ENCODE measurements around the gene TBC1D4.
A peak's percentile ranks its signal among the peaks of the same experiment; 100 is the strongest.

Gene TBC1D4

DNA sequence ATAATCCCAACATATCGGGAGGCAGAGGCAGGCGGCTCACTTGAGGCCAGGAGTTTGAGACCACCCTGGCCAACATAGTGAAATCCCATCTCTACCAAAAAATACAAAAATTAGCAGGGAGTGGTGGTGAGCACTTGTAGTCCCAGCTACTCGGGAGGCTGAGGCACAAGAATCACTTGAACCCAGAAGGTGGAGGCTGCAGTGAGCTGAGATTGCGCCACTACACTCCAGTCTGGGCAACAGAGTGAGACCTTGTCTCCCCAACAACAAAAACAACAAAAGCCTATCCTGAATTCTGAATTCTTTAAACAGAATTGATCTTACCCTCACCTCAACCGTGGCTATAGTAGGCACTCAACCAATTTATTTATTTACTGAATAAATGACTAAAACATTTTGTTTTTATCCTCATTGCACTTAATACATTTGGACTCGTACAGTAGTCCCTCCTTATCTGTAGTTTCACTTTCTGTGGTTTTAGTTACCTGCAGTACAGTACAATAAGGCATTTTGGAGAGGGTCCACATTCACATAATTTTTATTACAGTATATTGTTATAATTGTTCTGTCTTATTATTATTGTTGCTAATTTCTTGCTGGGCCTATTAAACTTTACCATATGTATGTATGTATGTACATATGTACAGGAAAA, 98.8 kb downstream of the TBC1D4 start:
- no peak for FAIRE-seq

DNA sequence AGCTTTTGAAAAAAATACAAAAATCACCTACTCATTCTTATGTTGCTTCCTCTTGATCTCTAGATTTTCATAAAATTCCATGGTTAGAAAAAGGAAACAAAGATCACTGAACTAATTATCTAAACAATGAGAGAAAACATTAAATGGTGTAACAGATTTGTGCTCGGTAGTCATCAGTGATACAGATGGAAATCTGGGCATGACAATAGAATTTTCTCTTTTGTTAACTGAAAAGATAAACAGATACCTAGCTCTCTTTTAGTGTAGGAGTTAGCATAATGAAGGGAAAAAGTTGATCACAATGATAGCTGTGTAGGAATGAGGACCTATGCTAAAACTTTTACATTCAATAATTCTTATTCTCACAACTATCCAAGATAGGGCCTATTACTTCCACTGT, 103.7 kb downstream of the TBC1D4 start:
- no peak for FAIRE-seq

DNA sequence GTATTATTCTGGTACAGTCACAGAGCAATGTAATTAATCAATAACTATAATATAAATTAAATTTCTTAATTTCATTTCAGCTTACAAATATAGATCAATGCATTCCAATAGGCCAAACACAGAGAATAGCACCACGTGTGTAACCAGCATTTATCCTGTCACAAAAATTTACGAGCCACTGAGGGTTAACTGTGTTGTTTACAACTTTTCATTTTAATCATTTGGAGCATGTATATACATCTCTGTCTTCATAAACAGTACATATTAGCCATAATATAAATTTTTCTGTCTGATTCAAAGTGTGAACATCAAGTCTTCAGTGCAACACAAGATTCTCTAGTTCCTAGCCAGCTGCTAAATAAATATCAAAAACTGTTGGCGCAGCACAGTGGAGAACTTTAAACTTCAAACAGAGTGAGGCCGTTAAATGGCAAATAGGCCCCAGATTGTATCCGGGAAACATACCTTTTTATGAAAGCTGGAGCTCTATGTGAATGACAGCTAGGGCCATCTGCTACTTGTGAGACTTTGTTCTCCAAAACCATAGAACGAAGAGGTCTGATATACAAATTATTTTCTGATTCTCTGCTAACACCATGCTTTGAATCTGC, 105.1 kb downstream of the TBC1D4 start:
- peak; percentile 84 for FAIRE-seq

DNA sequence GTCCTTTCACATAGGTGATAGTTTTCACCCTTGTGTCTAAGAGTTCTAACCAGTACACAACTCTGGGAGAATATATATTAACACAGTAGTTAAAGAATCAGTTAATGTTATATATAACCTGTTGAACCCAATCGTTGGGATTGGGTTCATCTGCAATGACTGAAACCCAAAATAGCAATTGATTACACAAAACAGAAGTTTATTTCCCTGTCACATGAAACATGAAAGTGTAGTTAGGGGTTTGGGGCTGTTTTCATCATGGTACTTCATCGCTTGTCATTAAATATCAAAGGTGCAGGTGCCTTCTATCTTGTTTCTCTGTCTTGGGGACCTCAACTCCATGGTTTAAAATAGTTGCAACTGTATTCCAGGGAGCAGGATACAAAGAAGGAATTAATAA, 106.6 kb downstream of the TBC1D4 start:
- no peak for FAIRE-seq

DNA sequence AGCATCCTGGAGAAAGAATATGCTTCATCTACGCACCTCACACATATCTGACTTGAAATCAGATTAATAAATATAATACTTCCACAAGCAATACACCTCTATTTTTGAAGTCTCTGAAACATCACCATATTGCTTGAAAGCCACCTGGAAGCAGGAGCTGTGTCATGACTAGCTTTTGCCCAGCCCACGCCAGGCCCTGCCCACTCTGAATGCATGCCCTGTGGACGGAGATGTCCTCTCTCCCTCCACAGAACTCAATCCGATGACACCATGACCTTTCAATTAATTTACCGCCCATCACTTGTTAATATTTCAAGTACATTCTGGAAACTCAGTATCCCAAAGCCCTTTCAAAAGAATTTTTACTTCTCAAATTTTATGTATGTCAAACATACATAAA, 108.0 kb downstream of the TBC1D4 start:
- FAIRE-seq = no peak

DNA sequence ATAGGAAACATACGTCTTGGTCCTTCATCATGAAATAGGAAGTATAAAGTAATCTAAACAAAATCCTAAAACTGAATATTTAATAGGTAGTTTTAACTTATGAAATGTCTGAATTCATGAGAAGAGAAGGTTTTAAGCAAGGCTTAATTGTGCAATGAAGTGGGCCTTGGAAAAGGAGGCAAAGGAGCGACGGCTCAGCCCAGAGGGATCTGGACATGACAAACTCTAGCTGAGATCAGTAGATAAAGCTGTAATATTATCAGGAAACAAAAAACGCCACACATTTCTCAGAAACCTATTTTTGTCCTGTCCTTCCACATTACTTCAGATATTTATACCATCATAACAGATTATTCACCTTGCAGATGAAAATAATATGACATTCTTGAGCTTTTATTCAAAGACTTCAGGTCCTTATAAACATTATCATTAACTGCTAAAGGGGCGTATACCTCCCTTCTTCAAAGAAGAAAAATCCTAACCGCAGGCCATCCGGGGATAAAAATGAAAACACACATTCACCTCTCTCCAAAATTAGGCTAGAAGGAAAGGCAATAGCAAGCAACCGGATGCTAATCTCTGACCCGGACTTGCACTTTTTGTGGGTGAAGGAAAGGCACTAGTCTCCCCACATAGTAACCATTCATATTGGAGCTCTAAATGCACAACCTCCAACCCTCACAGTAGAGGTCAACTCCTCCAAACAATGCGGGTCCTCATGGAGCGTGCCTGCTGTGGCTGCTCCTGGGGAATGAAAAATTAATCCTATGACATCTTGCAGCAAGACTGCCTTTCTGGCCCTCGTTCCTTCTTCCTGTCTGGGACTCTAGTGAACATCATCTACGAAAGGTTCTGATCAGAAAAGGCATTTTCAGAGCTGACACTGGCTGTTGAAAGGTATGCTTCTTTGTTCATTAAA, 108.8 kb downstream of the TBC1D4 start:
- no peak for FAIRE-seq

DNA sequence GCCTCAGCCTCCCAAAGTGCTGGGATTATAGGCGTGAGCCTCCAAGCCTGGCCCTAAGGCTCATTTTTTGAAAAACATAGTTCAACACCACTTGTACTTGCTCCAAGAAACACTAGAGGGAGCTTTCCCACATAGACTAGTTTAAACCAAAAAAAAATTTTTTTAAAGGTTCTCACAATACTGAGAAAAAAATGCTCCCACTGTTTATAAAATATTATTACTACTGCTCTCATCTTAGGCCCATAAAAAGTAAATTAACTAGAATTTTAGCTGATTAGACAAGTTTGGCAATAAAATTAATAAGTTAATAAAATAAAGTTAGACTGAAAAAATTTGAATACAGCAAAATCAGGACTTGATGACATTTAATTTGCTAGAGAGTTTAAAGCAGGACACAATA, 109.5 kb downstream of the TBC1D4 start:
- peak; percentile 91 for FAIRE-seq

DNA sequence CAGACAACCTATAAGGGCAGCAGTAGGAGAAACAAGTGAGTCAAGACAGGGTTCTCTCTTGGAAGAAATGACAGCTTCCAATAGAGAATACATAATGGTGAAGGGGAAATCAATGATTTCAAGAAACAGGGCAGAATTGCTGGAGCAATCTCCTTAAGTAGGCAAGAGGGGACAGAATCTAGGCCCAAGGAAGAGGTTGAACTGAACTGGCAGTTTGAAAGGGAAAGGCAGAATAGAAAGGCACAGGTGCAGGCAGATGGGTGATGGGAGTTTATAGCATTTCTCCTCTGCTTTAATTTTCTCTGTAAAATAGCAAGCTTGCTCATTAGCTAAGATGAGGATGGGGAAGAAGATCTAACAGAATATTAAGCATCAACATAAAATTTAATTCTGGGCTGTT, 110.8 kb downstream of the TBC1D4 start:
- no peak for FAIRE-seq

DNA sequence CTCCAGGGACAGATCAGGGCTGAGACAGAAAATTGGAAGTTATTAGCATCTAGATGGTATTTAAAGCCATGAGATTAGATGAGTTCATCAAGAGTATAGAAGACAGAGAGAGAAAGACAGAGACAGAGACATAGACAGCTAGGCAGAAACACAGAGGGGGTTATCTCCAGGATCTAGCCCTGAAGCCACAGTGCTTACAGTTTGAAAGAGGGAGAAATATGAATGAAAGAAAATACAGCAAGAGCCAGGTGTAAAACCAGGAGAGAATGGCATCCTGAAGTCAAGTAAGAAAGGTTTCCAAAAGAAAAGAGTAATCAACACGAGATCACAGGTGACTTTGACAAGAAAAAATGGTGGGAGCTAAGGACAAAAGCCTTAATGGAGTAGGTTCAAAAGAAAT, 111.2 kb downstream of the TBC1D4 start:
- no peak for FAIRE-seq

DNA sequence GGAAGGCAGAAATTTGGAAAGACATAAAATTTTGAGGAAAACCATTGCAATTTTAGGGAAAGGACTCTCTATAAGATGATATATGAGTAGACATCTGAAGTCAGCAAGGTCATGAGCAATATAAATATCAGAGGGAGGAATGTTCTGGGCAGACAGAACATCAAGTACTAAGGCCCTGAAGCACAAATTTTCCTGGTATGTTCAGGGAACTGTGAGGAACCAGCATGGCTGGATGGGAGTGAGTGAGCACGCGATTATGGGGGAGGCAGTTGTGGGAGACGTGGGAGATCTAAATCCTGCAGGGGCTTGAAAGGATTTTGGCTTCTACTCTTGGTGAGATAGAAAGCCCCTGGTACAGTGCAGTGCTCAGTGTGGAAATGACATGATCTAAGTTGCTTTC, 112.0 kb downstream of the TBC1D4 start:
- no peak for FAIRE-seq

DNA sequence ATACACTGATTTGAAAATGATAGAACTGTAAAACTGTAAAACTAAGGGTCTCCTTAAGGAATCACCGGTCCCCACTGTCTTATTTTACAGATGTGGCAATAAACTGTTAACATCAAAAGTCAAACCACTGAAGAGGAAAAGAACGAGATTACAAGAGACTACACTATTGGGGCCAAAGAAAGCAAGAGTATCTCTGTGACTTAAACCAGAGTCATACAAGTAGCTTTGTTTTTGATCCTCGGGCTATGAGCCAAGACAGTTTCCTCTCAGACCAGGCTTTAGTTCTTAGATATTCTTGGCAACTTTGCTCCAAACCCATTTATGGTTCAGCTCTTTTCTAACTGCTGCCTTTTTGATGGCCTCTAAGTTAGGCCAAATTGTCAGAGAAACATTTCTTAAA, 113.8 kb downstream of the TBC1D4 start:
- no peak for FAIRE-seq

DNA sequence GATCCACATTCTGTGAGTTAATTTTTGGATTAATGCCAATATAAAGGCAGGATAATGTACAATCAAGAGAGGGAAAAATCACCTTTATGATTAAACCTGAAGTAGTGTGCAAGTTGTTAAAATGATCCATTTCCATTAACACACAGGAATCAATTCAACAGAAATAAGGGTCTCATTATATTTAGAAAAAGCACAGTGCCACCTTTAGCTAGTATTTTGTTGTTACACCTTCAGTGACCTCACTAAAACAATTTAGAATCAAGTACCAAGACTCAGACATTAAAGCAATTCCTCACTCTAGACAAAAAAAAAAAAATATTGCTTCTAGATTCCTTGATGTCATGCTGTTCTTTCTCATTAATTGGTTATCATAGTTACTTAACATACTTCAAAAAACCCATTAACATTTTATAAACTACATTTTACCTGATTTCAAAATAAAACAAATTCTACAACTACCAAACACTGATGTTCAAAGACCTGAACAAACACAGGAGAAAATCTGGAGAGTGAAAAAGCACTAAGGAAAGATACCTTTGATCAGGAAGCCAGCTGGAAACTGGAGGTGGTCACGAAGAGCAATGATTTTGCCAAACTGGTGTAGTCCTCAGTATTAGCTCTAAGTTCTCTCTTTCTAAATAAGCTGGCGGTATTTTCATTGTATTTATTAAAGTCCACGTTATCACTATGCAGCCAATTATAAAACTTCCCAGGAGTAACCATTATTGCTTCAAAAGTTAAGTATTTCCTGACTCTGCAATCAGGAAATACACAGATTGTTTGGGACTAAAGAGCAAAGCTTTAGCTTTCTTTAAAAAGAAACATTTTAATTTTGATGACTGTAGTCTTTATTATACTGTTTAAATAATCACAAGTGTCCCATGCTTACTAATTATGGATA, 115.3 kb downstream of the TBC1D4 start:
- FAIRE-seq = no peak

DNA sequence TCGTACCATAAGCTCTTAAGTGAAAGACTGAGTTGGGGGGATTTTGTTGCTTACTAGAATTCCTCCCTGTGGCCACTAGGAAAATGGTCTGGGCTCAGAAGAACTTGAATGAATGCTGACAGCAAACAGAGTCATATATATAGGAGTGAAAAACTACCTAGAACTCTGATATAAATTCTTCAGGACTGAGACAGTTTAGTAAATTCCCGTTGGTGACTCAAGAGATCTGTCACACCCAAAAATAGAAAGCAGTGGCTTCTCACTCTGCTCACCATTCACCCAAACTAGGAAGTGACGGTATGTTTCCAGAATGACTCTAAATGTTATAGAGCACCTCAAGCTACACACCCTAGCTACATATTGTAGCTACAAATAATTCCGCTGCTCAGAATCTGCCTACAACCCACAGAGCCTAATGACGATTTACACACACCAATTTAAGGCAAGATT, 116.2 kb downstream of the TBC1D4 start:
- no peak for FAIRE-seq

DNA sequence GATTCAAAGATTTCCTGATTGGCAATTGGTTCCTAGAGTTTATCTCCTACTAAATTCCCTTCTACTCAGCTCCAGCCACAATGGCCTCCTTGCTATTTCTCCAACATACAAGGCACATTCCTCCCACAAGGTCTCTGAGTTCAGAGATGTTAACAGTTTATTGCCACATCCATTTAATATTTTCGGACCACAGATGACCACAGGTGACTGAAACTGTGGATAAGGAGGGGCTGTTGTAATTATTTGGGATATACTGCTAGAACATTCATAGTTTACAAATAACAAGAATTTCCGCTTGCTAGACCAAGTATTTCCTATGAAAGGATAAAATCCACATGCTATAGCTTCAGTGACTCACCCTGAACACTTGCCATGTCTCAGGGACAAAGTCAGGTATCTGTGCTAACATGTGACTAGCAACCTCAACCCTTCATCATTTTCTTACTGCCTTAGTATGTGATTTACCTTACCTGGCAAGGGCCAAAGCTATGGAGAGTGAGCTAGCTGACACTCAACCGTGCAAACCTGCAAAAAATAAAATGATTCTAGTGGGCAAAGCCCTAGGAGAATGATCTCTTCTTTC, 117.7 kb downstream of the TBC1D4 start:
- no peak for FAIRE-seq

DNA sequence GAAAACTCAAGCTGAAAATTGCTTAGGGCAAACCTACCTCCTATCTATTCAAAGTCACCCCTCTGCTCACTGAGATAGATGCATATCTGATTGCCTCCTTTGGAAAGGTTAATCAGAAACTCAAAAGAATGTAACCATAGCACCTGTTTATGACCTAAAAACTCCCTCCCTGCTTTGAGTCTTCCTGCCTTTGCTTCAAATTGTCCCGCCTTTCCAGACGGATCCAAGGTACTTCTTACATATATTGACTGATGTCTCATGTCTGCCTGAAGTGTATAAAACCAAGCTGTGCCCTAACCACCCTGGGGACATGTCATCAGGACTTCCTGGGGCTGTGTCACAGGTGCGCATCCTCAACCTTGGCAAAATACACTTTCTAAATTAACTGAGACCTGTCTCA, 118.6 kb downstream of the TBC1D4 start:
- no peak for FAIRE-seq

DNA sequence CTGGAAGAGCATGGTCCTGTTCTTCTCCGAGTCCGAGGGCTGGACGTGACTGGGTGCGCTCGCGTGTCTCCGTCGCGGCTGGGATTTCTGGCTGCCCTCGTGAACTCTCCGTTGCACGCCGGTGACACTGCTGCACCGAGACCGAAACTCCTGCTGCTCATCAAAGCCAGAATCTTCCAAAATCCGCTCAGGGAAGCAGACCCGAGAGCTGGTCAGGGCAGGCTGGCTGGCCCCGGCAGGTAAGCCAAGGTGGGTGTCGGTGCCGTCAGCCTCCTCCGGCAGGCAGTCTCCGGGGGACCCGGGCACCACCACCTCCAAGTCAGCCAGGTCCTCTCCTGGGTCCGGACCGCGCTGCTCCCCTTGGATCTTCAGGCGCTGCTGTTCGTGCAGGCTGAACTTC, 119.9 kb downstream of the TBC1D4 start:
- no peak for FAIRE-seq

DNA sequence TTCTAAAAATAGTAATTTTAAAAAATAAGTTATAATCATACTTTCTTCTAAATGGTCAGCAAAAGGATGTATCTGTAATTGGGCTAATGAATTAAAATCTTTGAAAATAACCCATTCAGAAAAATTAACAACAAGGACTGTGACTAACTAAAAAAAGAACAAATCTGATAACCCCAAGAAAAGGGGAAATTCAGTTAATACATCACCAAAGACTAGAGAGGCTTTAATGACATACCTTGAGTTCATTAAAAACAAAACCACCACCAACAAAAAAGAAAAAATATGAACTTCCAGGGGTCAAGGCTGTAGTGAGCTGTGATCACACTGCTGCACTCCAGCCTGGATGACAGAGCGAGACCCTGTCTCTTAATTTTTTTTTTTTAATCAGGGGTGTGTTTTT, 121.8 kb downstream of the TBC1D4 start:
- FAIRE-seq = no peak

DNA sequence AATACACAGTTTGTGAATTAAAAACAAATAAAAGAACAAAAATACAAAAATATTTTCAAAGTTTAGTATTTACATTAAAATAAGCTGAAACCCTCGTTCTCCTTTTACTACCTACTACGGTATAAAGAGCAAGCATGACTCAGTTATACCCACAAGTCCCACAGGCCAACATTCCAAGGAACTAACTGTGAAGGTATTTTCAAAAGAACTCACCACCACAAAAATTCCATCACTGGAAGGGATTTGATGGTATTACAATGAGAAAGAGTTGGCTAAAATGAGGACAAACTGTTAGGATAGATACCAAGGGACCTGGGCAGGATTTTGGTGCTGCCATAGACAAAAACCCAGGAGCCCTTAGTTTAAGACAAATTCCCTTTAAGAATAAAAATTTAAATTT, 122.7 kb downstream of the TBC1D4 start:
- no peak for FAIRE-seq

DNA sequence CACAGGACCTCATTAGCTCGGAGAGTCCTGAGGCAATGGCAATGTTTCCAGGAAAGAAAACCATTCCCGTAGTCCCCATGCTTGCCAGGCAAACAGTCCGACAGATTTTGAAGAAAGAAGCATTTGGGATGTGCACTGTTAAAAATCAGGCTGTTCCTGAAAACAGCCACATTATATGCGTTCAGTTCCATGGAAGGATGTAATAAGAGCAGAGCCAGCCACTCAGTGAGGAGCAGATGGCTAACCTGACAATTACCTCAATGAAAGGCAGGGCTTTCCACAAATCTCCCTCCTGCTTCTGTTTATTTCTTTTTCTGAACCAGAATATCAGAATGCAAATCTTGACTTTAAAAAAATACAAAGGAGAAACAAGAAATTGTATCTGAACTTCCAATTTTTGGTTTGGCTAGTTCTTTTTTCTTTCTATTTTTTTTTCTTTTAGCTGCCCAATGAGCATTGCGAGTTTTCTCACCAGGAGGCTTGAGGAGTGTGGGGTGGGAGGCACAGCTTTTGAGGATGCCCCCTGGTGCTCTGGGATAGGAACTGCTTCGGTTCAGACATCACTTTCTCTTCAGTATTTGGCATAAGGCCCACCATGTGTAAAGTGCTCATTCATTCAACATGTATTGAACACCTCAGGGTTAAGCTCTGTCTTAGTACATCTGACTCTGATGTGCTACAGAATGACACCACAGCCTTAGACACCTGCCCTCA, 124.2 kb downstream of the TBC1D4 start:
- no peak for FAIRE-seq

DNA sequence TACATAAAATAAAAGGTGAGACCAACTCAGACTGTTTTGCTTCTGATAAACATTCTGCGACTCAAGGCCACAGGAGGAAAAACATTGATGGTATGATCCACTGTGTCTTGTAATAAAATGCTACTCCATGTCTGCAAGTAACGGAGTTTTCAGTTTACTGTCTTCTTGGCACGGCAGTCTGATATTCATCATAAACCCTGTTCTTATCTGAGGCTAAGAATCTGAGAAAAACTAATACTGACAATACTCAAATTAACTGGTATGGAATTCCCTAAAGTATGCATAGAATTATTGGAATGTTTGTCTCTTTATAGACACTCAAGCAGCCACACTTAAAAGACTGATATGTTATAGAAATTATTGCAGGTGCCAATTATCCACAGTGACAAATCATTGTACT, 125.5 kb downstream of the TBC1D4 start:
- FAIRE-seq = no peak

DNA sequence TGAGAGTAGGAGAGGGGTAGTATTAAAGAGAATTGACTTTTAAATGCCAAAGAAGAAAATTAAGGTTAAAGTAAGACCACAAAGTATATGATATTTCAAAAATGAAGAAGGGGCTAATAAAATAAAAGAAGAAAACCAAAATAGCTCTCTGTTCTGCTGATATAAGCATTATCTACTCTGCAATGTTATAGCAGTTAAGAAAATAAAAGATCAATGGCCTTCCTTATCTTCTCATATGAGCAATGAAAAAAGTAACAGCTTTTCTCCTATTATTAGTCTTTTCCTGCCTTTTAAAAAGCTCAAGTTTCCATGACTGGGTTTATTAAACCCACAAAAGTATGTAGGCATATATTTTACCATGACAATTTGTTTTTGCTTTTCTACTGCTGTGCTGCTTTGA, 126.4 kb downstream of the TBC1D4 start:
- FAIRE-seq = no peak

DNA sequence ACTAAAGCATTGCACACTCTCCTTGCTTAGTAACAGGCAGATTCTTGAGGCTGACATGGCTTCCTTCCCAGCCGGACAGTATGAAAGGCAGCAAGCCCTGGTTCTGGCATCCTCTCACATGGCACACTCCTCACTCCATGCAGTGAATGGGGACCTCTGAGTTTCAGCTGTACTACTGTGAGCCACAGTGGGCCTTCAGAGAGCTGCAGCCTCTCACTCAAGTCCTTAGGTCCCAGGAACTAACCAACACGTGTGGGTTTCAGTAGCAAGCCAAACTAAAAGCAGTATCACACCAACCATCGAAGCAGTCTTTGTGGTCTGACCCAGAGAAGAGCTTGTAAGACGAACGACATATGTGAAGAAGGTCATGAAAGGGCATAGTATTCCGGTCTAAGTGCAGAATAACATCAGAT, 128.2 kb downstream of the TBC1D4 start:
- no peak for FAIRE-seq
